Activated CD4-positive, alpha-beta T cell treated with anti-CD3 and anti-CD28 coated beads, Interleukin-2, Interleukin-4, amounts not matched to agents 100 ng/mL and 50 ng/mL, durations not matched to agents 16 hours and 8 hours (primary cell): ENCODE measurements around the gene ARHGAP24.
"Not testable (repeated sequence)": the region's sequence is repeated elsewhere in the genome, so short reads cannot be mapped to it uniquely, and the experiment has no call there.

Experiments used
- DNase-seq: peaks from one replicate; pipeline ENCODE4 v3.0.0-alpha.2; 2020; ENCODE audit warnings: low spot score

The ARHGAP24 gene

GRCh38 chr4:85862896-85863295, 387.9 kb downstream of the ARHGAP24 start:
- no peak for DNase-seq

DNA sequence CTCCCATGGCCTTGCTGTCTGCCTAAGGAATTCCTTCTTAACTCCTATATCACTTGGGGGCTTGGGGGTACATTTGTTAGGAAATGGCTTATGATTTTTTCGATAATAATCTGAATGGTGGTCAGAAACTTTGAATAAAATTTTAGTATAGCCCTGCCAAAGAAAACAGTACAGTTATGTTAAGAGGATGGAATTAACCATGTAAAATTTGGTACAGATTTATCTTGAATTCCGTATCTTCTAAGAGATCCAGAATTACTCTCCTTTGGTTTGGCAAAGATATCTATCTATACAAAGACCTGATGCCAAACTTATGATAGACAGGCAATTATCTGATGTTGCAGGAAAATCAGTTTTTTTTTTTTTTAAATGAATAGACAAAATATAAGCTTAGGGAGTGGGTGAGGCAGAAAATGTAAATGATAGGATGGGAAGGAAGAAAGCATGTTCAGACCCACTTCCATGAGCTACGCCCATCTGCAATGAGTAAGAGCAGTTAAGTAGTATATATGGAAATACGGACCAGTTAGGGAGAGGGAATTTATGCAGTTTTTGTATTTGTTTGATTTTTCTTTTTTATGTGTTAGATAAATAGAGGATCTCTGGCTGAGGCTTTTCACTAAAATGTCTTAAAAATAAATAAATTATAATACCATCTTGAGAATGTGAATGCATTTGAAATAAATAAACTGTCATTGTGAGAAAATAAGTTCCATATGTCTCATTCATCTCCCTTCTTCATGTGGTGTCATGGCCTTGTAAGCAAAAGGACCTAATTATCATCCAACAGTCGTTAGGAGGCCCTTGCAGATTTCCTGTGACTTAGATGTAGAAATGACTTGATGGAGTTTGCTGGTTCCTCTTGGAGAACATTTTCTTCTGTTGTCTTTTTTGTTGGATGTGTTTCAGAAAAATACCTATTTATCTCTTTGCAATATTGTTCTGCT, 389.6 kb downstream of the ARHGAP24 start:
- DNase-seq, result no peak

DNA sequence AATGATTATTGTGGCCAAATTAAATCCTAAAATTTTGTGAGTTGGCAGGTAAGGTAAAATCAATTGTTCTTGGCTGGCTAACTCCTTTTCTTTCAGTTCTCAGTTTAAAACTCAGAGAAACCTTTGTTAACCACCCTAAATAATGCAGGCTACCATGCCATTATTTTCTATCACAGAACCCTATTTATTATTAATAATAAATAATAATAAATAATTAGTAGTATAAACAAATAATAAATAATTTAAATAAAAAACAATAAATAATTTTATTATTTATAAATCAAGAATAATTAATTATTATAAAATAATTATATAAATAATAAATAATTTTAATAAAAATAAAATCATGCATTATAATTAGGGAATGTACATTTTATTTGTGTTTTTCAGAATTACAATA, 390.3 kb downstream of the ARHGAP24 start:
- DNase-seq, result no peak

DNA sequence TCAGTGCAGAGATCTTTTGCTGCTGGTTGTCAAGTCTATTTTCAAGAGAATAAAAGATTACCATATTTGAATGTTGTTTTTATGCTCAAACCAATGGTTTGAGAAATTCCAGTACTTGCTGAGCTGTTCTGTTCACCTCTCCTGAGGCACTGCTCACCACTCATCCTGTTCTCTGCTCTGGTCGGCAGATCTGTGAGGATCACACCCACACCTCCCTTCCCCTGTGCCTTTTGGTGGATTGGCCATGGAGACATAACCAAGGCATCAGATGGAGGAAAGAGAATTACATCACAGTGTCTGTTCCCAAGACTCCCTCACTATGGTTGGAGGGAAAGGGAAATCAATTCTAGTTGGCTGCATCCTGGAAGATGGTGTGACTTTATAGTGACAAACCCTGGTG, 391.6 kb downstream of the ARHGAP24 start:
- DNase-seq, result peak; percentile 10

DNA sequence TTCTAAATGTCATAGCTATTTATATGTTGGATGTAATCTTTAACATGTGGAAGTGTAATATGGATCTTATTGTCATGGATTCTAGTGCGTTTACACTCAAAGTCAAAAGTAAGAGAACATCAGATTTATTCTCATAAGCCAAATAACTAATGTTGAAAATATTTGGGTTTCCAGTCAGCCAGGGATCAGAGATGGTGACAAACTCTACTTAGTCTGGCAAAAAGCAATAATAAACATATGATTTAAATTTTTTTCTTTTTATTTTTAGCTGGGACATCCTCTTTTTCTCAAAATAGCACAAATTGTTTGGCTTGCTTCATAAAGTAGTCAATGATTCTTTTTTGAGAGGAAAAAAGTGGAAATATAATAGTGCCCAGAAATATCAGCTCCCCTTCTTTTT, 392.3 kb downstream of the ARHGAP24 start:
- DNase-seq, result no peak

- no peak for DNase-seq
Measured at GRCh38 chr4:85869181-85869580, 394.2 kb downstream of the ARHGAP24 start.

DNA sequence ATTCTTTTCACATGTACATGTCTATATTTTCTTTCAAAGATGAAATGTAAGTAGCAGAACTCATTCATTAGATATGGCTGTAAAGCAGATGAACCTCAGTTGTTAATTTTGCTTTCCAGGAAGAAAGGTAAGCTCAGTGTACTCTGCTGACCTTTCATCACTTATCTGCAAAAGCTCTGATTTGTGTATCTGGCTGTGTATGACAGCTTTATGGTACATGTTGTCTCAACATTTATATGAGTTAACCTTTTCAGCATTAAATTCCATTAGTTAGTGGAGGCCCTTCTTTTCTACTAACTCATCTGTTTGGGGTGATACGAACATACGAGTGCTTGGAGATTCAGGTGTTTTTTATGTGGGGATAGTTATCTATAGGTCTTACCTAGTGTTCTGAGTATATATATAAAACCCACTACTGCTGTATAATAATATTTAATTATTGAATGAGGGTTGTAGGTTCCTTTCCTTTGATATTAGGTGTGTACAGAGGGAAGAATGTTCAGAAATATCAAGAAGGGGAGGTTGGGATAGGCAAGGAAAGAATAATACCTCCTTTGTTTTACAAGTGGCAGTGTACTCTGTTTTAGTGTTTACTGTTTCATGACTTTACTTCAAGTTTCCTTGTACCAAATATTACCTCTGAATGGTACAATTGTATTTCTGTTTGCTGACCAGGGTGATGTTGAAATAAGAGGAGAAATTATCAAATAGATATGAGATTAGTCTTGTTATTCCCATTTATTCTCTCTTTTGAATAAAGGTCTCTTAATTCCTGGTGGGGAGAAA, 395.5 kb downstream of the ARHGAP24 start:
- DNase-seq, result no peak

DNA sequence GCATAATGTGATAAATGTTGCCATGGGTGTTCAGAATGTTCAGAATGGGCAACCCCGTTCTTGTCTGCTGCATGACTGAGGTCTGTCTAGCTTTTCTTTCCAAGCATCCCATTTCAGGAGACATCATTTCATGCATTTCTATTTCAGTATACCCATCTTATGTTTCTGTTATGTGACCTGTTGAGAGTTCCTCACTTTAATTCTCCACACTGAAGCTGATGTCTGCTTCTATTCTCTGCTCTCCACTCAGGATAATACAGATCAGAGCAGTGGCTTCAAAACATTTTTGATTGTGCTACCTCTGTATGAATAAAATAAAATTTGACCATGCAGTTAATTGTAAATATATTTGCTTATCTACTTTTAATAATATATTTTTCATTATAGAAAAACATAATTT, 398.6 kb downstream of the ARHGAP24 start:
- no peak for DNase-seq

GRCh38 chr4:85879518-85879917, 404.6 kb downstream of the ARHGAP24 start:
- DNase-seq, result no peak

- no peak for DNase-seq
Measured at GRCh38 chr4:85883180-85883579, 408.2 kb downstream of the ARHGAP24 start.

DNA sequence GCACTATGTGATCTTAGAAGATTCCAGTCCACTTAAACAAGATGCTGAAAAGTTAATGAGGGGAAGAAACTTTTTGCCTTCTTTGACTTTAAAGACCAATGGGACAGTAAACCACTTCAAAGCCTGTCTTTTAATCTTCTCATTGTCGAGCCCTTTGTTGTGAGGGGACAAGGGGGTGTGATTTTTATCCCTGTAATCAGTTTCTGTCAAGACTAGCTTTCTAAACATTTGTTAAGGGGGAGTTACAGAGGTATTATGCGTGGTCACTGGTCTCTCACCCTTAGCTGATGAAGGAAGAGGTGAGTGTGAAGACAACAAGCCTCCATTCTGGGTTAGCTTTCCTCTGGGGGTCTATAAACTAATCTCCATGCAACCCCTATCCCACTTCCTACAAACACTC, 409.3 kb downstream of the ARHGAP24 start:
- no peak for DNase-seq

- no peak for DNase-seq
Measured at GRCh38 chr4:85886665-85887064, 411.7 kb downstream of the ARHGAP24 start.

GRCh38 chr4:85889314-85889713, 414.4 kb downstream of the ARHGAP24 start:
- no peak for DNase-seq

- no peak for DNase-seq
Measured at GRCh38 chr4:85895755-85896154, 420.8 kb downstream of the ARHGAP24 start.

DNA sequence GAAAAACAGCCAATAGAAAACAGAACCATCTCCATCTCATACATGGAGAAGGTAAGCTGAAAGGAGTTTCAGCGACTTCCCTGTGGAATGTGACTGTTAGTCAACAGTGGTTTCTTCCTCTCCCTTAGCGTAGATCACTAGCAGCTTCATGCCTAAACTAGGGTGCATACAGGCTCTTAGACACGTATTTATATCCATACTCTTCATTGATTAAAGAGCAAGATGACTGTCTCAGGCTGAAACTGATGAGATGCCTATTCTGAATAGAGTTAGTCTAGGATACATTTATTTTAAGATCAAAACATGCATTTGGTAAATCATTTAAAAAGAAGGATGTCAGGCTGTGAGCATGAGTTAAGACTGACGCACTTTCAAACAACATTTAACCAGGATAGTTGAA, 423.3 kb downstream of the ARHGAP24 start:
- DNase-seq, result no peak

GRCh38 chr4:85901500-85901899, 426.6 kb downstream of the ARHGAP24 start:
- no peak for DNase-seq

DNA sequence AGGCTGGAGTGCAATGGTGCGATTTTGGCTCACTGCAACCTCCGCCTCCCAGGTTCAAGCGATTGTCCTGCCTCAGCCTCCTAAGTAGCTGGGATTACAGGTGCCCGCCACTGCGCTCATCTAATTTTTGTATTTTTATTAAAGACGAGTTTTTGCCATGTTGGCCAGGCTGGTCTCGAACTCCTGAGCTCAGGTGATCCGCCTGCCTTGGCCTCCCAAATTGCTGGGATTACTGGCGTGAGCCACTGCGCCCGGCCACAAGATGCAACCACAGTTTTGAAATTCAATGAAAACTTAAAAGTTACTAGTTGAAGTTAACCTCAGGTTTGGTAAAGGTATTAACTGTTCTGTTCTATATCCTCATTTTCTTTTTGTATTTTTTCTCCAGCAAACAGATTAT, 427.7 kb downstream of the ARHGAP24 start:
- DNase-seq, result not testable (repeated sequence)

- DNase-seq, result no peak
Measured at GRCh38 chr4:85905761-85906160, 430.8 kb downstream of the ARHGAP24 start.

- DNase-seq, result no peak
Measured at GRCh38 chr4:85907001-85907400, 432.1 kb downstream of the ARHGAP24 start.

GRCh38 chr4:85909851-85910250, 434.9 kb downstream of the ARHGAP24 start:
- DNase-seq, result no peak

GRCh38 chr4:85910985-85911384, 436.0 kb downstream of the ARHGAP24 start:
- no peak for DNase-seq

- DNase-seq, result no peak
Measured at GRCh38 chr4:85913931-85914694, 439.2 kb downstream of the ARHGAP24 start.
